Measurements from ENCODE around the gene HSDL2. TPM values are rescaled to one million over a fixed set of nuclear protein-coding genes. Genes with fewer than 3 reads are reported as not detected.
"Not testable (repeated sequence)": the region's sequence is repeated elsewhere in the genome, so short reads cannot be mapped to it uniquely, and the experiment has no call there.

The HSDL2 gene
- polyA plus RNA-seq, 3 donors = 6.4 to 34.8 (median 26.9) TPM

GRCh38 chr9:112361601-112362000 lies 18.3 kb upstream of the HSDL2 start:
- H3K4me3 ChIP-seq (replicated peaks in 1 of 3; ENCODE audit: low read depth in 2 of 3, low read length in 3 of 3) = no peak overlapping the region
- no peak overlapping the region for H3K9ac ChIP-seq (ENCODE audit: insufficient read depth, low read length, poor library complexity, severe bottlenecking)
- H3K36me3 ChIP-seq (replicated peaks in 1 of 2; ENCODE audit: control insufficient read depth in 1 of 2, insufficient read depth in 2 of 2, low read length in 2 of 2) = no peaks in the 10 kb centered on the region
- DNase-seq = peak; percentile 33 to 64 (median 41)
- Mint-ChIP-seq H3K27ac (no peak overlapping the region), H3K36me3 (no peaks in the 10 kb centered on the region), H3K9me3 (peaks cover 2 to 11% (median 9%) of the 10 kb centered on the region in 7 donors), H3K4me1 (peaks cover 3% of the 10 kb centered on the region), H3K27me3 (ENCODE audit: low read depth in 3 of 3) (peaks cover 2 to 9% (median 3%) of the 10 kb centered on the region in 3 donors), H3K4me3 (peak overlapping the region in 1 of 2 donors; percentile 51)
- no peaks in the 10 kb centered on the region for H3K4me1 ChIP-seq (ENCODE audit: control insufficient read depth in 1 of 2, insufficient read depth in 2 of 2, low read length in 2 of 2)
- H3K27ac ChIP-seq (ENCODE audit: low read depth in 1 of 2, low read length in 2 of 2) = no peak overlapping the region
- H4K20me1 ChIP-seq (ENCODE audit: insufficient read depth, low read length) = no peaks in the 10 kb centered on the region
- H3K27me3 ChIP-seq (ENCODE audit: control insufficient read depth in 2 of 2, insufficient read depth in 2 of 2, low read length in 2 of 2) = peaks cover 0 to 2% of the 10 kb centered on the region in 2 donors
- H3K79me2 ChIP-seq (ENCODE audit: insufficient read depth, low read length) = no peaks in the 10 kb centered on the region
- peaks cover 3 to 13% of the 10 kb centered on the region in 2 donors for H3K9me3 ChIP-seq (replicated peaks in 1 of 2; ENCODE audit: control insufficient read depth in 1 of 2, insufficient read depth in 1 of 2, low read length in 2 of 2)
- TF ChIP-seq CTCF (IDR thresholded peaks at IDR 0.05) = peak; percentile 66
- intact Hi-C loops (cut with micrococcal nuclease) = loop anchor here (5.0 to 10.0 kb wide), 2 partner anchors 264 to 607 kb away; no protein-coding TSS in a partner anchor
- no peak overlapping the region for H2AFZ ChIP-seq (ENCODE audit: insufficient read depth, low read depth, low read length, poor library complexity, severe bottlenecking)
- H3K4me2 ChIP-seq (replicated peaks; ENCODE audit: extremely low read depth, low read length, poor library complexity, severe bottlenecking) = no peak overlapping the region
- WGBS (ENCODE audit: insufficient coverage) = no CpG with 5 or more reads among the region's 4 CpGs

GRCh38 chr9:112364761-112365160 lies 15.1 kb upstream of the HSDL2 start:
- Histone ChIP-seq H3K9ac (ENCODE audit: insufficient read depth, low read length, poor library complexity, severe bottlenecking) (no peak overlapping the region), H3K36me3 (replicated peaks in 1 of 2; ENCODE audit: control insufficient read depth in 1 of 2, insufficient read depth in 2 of 2, low read length in 2 of 2) (no peaks in the 10 kb centered on the region), H3K27me3 (ENCODE audit: control insufficient read depth in 2 of 2, insufficient read depth in 2 of 2, low read length in 2 of 2) (peaks cover 0 to 2% of the 10 kb centered on the region in 2 donors), H3K4me2 (replicated peaks; ENCODE audit: extremely low read depth, low read length, poor library complexity, severe bottlenecking) (no peak overlapping the region), H3K4me3 (replicated peaks in 1 of 3; ENCODE audit: low read depth in 2 of 3, low read length in 3 of 3) (no peak overlapping the region), H4K20me1 (ENCODE audit: insufficient read depth, low read length) (no peaks in the 10 kb centered on the region), H3K79me2 (ENCODE audit: insufficient read depth, low read length) (no peaks in the 10 kb centered on the region), H3K9me3 (replicated peaks in 1 of 2; ENCODE audit: control insufficient read depth in 1 of 2, insufficient read depth in 1 of 2, low read length in 2 of 2) (peaks cover 13 to 34% of the 10 kb centered on the region in 2 donors), H2AFZ (ENCODE audit: insufficient read depth, low read depth, low read length, poor library complexity, severe bottlenecking) (no peak overlapping the region), H3K27ac (ENCODE audit: low read depth in 1 of 2, low read length in 2 of 2) (no peak overlapping the region), H3K4me1 (ENCODE audit: control insufficient read depth in 1 of 2, insufficient read depth in 2 of 2, low read length in 2 of 2) (no peaks in the 10 kb centered on the region)
- Mint-ChIP-seq H3K9me3 (peaks cover 20 to 37% (median 27%) of the 10 kb centered on the region in 7 donors), H3K27ac (no peak overlapping the region), H3K4me3 (no peak overlapping the region), H3K27me3 (ENCODE audit: low read depth in 3 of 3) (peaks cover 2 to 10% (median 3%) of the 10 kb centered on the region in 3 donors), H3K4me1 (peaks cover 3% of the 10 kb centered on the region), H3K36me3 (peaks cover 0 to 3% of the 10 kb centered on the region in 2 donors)
- DNase-seq = no peak
- TF ChIP-seq CTCF (IDR thresholded peaks at IDR 0.05) = no peak
- WGBS (ENCODE audit: insufficient coverage) = 88% methylated on average over 1 of the region's 3 CpGs
- intact Hi-C loops (cut with micrococcal nuclease) = loop anchor here (5.0 to 10.0 kb wide), 2 partner anchors 267 to 610 kb away; no protein-coding TSS in a partner anchor

GRCh38 chr9:112365257-112365656 lies 14.7 kb upstream of the HSDL2 start:
- H4K20me1 ChIP-seq (ENCODE audit: insufficient read depth, low read length) = not testable (repeated sequence)
- 100% methylated on average over 1 of the region's 3 CpGs for WGBS (ENCODE audit: insufficient coverage)

More at GRCh38 chr9:112365257-112365656, 14.7 kb upstream of the HSDL2 start:
- DNase-seq; H3K27ac ChIP-seq (ENCODE audit: low read depth in 1 of 2, low read length in 2 of 2); H2AFZ ChIP-seq (ENCODE audit: insufficient read depth, low read depth, low read length, poor library complexity, severe bottlenecking); H3K4me1 Mint-ChIP-seq; H3K27me3 ChIP-seq (ENCODE audit: control insufficient read depth in 2 of 2, insufficient read depth in 2 of 2, low read length in 2 of 2); H3K4me3 ChIP-seq (replicated peaks in 1 of 3; ENCODE audit: low read depth in 2 of 3, low read length in 3 of 3); H3K36me3 ChIP-seq (replicated peaks in 1 of 2; ENCODE audit: control insufficient read depth in 1 of 2, insufficient read depth in 2 of 2, low read length in 2 of 2); H3K9ac ChIP-seq (ENCODE audit: insufficient read depth, low read length, poor library complexity, severe bottlenecking); H3K27ac Mint-ChIP-seq; H3K4me2 ChIP-seq (replicated peaks; ENCODE audit: extremely low read depth, low read length, poor library complexity, severe bottlenecking); H3K36me3 Mint-ChIP-seq; H3K4me3 Mint-ChIP-seq; H3K79me2 ChIP-seq (ENCODE audit: insufficient read depth, low read length); H3K4me1 ChIP-seq (ENCODE audit: control insufficient read depth in 1 of 2, insufficient read depth in 2 of 2, low read length in 2 of 2); H3K27me3 Mint-ChIP-seq (ENCODE audit: low read depth in 3 of 3): not testable (repeated sequence)
- peaks cover 18 to 39% of the 10 kb centered on the region in 2 donors for H3K9me3 ChIP-seq (replicated peaks in 1 of 2; ENCODE audit: control insufficient read depth in 1 of 2, insufficient read depth in 1 of 2, low read length in 2 of 2)
- intact Hi-C loops (cut with micrococcal nuclease) = loop anchor here in 1 of 2 donors (10.0 kb wide), 1 partner anchor 610 kb away; no protein-coding TSS in a partner anchor
- peaks cover 24 to 42% (median 32%) of the 10 kb centered on the region in 7 donors for H3K9me3 Mint-ChIP-seq

Measured in CD14-positive monocyte (primary cell).